IMR-90 (cell line): ENCODE measurements around the gene ILK. TPM values are rescaled to one million over a fixed set of nuclear protein-coding genes. Genes with fewer than 3 reads are reported as not detected.

ENCODE experiments used
- ATAC-seq: fragments of 200-7000 bp; cut with Tn5 transposase; 2 replicates; pipeline ENCODE4 v1.9.1; 2020; ENCODE audit warnings: low read depth, mild to moderate bottlenecking, moderate library complexity
- BruUV-seq: library from RNA; stranded (reverse); fragments of 400-500 nt; replicated peaks from 2 replicates; lab custom pipeline; 2021; lab: Mats Ljungman, UMichigan
- CTCF ChIA-PET: fragments of 300-600 bp; formaldehyde crosslinking; extraction: SDS; loops from one replicate; lab custom pipeline; 2021; ENCODE audit warnings: antibody characterized with exemption; lab: Yijun Ruan, JAX
- POLR2A ChIA-PET: fragments of 300-600 bp; sonication (Branson Sonifier 250); formaldehyde crosslinking; loops from one replicate; lab custom pipeline; 2022; ENCODE audit warnings: antibody characterized with exemption; ENCODE audit not compliant: unreplicated experiment; lab: Charles Lee
- DNase-seq: peaks from one replicate; pipeline ENCODE4 v3.0.0; 2013
- H2AFZ ChIP-seq: replicated peaks from 2 replicates; pipeline ENCODE3; 2013; ENCODE audit warnings: low read length, mild to moderate bottlenecking; ENCODE audit not compliant: poor library complexity
- H2AK5ac ChIP-seq: 2 replicates; pipeline ENCODE4 v1.6.1; 2013; ENCODE audit warnings: low read depth, low read length, inconsistent platforms
- H2AK9ac ChIP-seq: replicated peaks from 2 replicates; pipeline ENCODE3; 2013; ENCODE audit warnings: mild to moderate bottlenecking, low read depth, low read length, moderate library complexity; ENCODE audit not compliant: poor library complexity
- H2BK120ac ChIP-seq: 2 replicates; pipeline ENCODE4 v1.6.1; 2013; ENCODE audit warnings: low read depth, low read length, inconsistent platforms
- H2BK15ac ChIP-seq: 3 replicates; pipeline ENCODE4 v1.6.1; 2013; ENCODE audit warnings: low read depth, low read length, inconsistent platforms
- H2BK20ac ChIP-seq: 2 replicates; pipeline ENCODE4 v1.6.1; 2013; ENCODE audit warnings: low read depth, mild to moderate bottlenecking, inconsistent platforms, low read length, moderate library complexity
- H2BK5ac ChIP-seq: 2 replicates; pipeline ENCODE4 v1.6.1; 2013; ENCODE audit warnings: mild to moderate bottlenecking, low read depth, low read length, inconsistent platforms; ENCODE audit not compliant: poor library complexity, severe bottlenecking
- H3K14ac ChIP-seq: replicated peaks from 2 replicates; pipeline ENCODE4 v1.6.1; 2013; ENCODE audit warnings: low read depth, low read length, inconsistent platforms
- H3K18ac ChIP-seq: 2 replicates; pipeline ENCODE4 v1.6.1; 2013; ENCODE audit warnings: low read depth, low read length, control low read depth
- H3K23ac ChIP-seq: 2 replicates; pipeline ENCODE4 v1.6.1; 2013; ENCODE audit warnings: low read depth, low read length, inconsistent platforms
- H3K27ac ChIP-seq: 2 replicates; pipeline ENCODE4 v1.5.1; 2013; ENCODE audit warnings: mild to moderate bottlenecking, control low read depth, low read length; ENCODE audit not compliant: insufficient read depth
- H3K27me3 ChIP-seq: 2 replicates; pipeline ENCODE4 v1.6.1; 2013; ENCODE audit warnings: low read length; ENCODE audit not compliant: control insufficient read depth, insufficient read depth
- H3K36me3 ChIP-seq: 2 replicates; pipeline ENCODE4 v1.6.1; 2013; ENCODE audit warnings: low read length, mixed read lengths; ENCODE audit not compliant: control insufficient read depth, insufficient read depth
- H3K4ac ChIP-seq: 2 replicates; pipeline ENCODE4 v1.6.1; 2013; ENCODE audit warnings: low read depth, low read length, inconsistent platforms
- H3K4me1 ChIP-seq: 2 replicates; pipeline ENCODE4 v1.6.1; 2013; ENCODE audit warnings: low read length, mixed read lengths; ENCODE audit not compliant: control insufficient read depth, insufficient read depth
- H3K4me2 ChIP-seq: 2 replicates; pipeline ENCODE4 v1.6.1; 2013; ENCODE audit warnings: low read depth, mild to moderate bottlenecking, control low read depth, low read length, moderate library complexity
- H3K4me3 ChIP-seq: 2 replicates; pipeline ENCODE4 v1.5.1; 2013; ENCODE audit warnings: low read depth, mild to moderate bottlenecking, control low read depth, low read length, moderate library complexity; ENCODE audit not compliant: insufficient read depth
- H3K56ac ChIP-seq: 2 replicates; pipeline ENCODE4 v1.6.1; 2013; ENCODE audit warnings: low read length, inconsistent platforms; ENCODE audit not compliant: insufficient read depth; ENCODE audit errors: extremely low read depth
- H3K79me1 ChIP-seq, 2 experiments: 2 replicates each; pipeline ENCODE4 v1.6.1; 2013; ENCODE audit warnings: low read length in 2 of 2, inconsistent platforms in 1 of 2, low read depth in 1 of 2
- H3K9ac ChIP-seq: 2 replicates; pipeline ENCODE4 v1.6.1; 2013; ENCODE audit warnings: low read depth, low read length, control low read depth
- H3K9me1 ChIP-seq: 2 replicates; pipeline ENCODE4 v1.6.1; 2013; ENCODE audit warnings: low read length, inconsistent platforms; ENCODE audit not compliant: insufficient read depth
- H3K9me3 ChIP-seq: 2 replicates; pipeline ENCODE4 v1.6.1; 2013; ENCODE audit warnings: low read length; ENCODE audit not compliant: control insufficient read depth, insufficient read depth
- H4K20me1 ChIP-seq: 2 replicates; pipeline ENCODE4 v1.6.1; 2013; ENCODE audit warnings: low read length, inconsistent platforms; ENCODE audit not compliant: insufficient read depth
- H4K5ac ChIP-seq: 2 replicates; pipeline ENCODE4 v1.6.1; 2013; ENCODE audit warnings: mild to moderate bottlenecking, low read depth, low read length, control low read depth
- H4K8ac ChIP-seq, 2 experiments: 2 replicates each; pipeline ENCODE4 v1.6.1; 2013; ENCODE audit warnings: low read depth in 2 of 2, low read length in 2 of 2, control low read depth in 1 of 2, inconsistent platforms in 1 of 2
- H4K91ac ChIP-seq: 2 replicates; pipeline ENCODE4 v1.6.1; 2013; ENCODE audit warnings: low read depth, low read length, inconsistent platforms; ENCODE audit not compliant: insufficient read depth
- BHLHE40 ChIP-seq: fragments of 150-350 bp; IDR thresholded peaks from 2 replicates; pipeline ENCODE4 v1.6.1; 2016; ENCODE audit warnings: mild to moderate bottlenecking, low read depth, low read length
- CEBPB ChIP-seq: IDR thresholded peaks from 2 replicates; pipeline ENCODE4 v1.6.1; 2012; ENCODE audit warnings: low read depth, low read length, improper control_type of control experiment
- CHD1 ChIP-seq: IDR thresholded peaks from 2 replicates; pipeline ENCODE4 v1.6.1; 2012; ENCODE audit warnings: low read depth, low read length, improper control_type of control experiment
- CTCF ChIP-seq: conservative IDR thresholded peaks from 2 replicates; pipeline ENCODE4 v1.5.1; 2012; ENCODE audit warnings: mild to moderate bottlenecking, low read depth, low read length, improper control_type of control experiment
- ELK1 ChIP-seq: fragments of 150-350 bp; IDR thresholded peaks from 2 replicates; pipeline ENCODE4 v1.6.1; 2016; ENCODE audit warnings: low read depth, mild to moderate bottlenecking, low read length, moderate library complexity, borderline replicate concordance
- FOS ChIP-seq: fragments of 150-350 bp; IDR thresholded peaks from 2 replicates; pipeline ENCODE4 v1.6.1; 2016; ENCODE audit warnings: low read depth, low read length
- MAFK ChIP-seq: IDR thresholded peaks from 2 replicates; pipeline ENCODE4 v1.6.1; 2012; ENCODE audit warnings: low read depth, low read length, improper control_type of control experiment
- MAZ ChIP-seq: IDR thresholded peaks from 2 replicates; pipeline ENCODE4 v1.6.1; 2012; ENCODE audit warnings: low read depth, mild to moderate bottlenecking, low read length, improper control_type of control experiment, moderate library complexity, borderline replicate concordance
- MXI1 ChIP-seq: IDR thresholded peaks from 2 replicates; pipeline ENCODE4 v1.6.1; 2012; ENCODE audit warnings: low read depth, mild to moderate bottlenecking, low read length, moderate library complexity, borderline replicate concordance
- NFE2L2 ChIP-seq: fragments of 150-350 bp; IDR thresholded peaks from 2 replicates; pipeline ENCODE4 v1.6.1; 2016; ENCODE audit warnings: low read depth, mild to moderate bottlenecking, low read length
- POLR2A ChIP-seq: IDR thresholded peaks from 2 replicates; pipeline ENCODE4 v1.6.1; 2012; ENCODE audit warnings: mild to moderate bottlenecking, low read depth, low read length
- RAD21 ChIP-seq: IDR thresholded peaks from 2 replicates; pipeline ENCODE4 v1.6.1; 2012; ENCODE audit warnings: low read length, improper control_type of control experiment
- RCOR1 ChIP-seq: IDR thresholded peaks from 2 replicates; pipeline ENCODE4 v1.6.1; 2012; ENCODE audit warnings: mild to moderate bottlenecking, low read length, improper control_type of control experiment; ENCODE audit not compliant: insufficient replicate concordance
- RFX5 ChIP-seq: IDR thresholded peaks from 2 replicates; pipeline ENCODE4 v1.8.0; 2012; ENCODE audit warnings: low read depth, mild to moderate bottlenecking, low read length, moderate library complexity
- SMC3 ChIP-seq: fragments of 150-350 bp; IDR thresholded peaks from 2 replicates; pipeline ENCODE4 v1.6.1; 2016; ENCODE audit warnings: low read depth, mild to moderate bottlenecking, antibody characterized with exemption, low read length, moderate library complexity
- USF2 ChIP-seq: fragments of 150-350 bp; IDR thresholded peaks from 2 replicates; pipeline ENCODE4 v1.6.1; 2017; ENCODE audit warnings: mild to moderate bottlenecking, antibody characterized with exemption, low read length, low read depth
- WGBS, 2 experiments: methylation state at CpG; one replicate each; pipeline versions ENCODE4 v1.1.5 to v1.1.7; 2013; ENCODE audit warnings: missing lambda C conversion rate in 2 of 2; ENCODE audit not compliant: insufficient read length in 1 of 2; ENCODE audit errors: extremely low coverage in 2 of 2; 5-methylcytosine and 5-hydroxymethylcytosine counted together
- dilution Hi-C: fragments of 300-500 bp; cut with HindIII; formaldehyde crosslinking; loops from one replicate; pipeline ENCODE4 v1.14.3; 2018; ENCODE audit warnings: low sequenced_read_pairs; ENCODE audit not compliant: unreplicated experiment
- in situ Hi-C: fragments of 300-500 bp; cut with MboI; formaldehyde crosslinking; loops from 3 replicates; pipeline ENCODE4 v1.14.3; 2019; ENCODE audit warnings: low sequenced_read_pairs, inconsistent platforms, mixed read lengths
- intact Hi-C: fragments of 100-400 bp; cut with micrococcal nuclease; formaldehyde crosslinking; loops from 2 replicates; pipeline ENCODE4 v1.10.0; 2022
- polyA plus RNA-seq, 3 experiments: library from polyadenylated mRNA; depleted of rRNA; stranded (reverse); fragments of >200 nt; gene quantifications; 2 replicates each; pipeline ENCODE4 v1.2.3, GENCODE V29; 2012; ENCODE audit warnings: low replicate concordance in 1 of 3
- total RNA-seq: library from RNA; depleted of rRNA; stranded (reverse); fragments of >200 nt; gene quantifications from 2 replicates; pipeline ENCODE4 v1.2.3, GENCODE V29; 2012

Gene ILK
- total and polyA plus RNA-seq, 2 of the 4 experiments (the other 2 are of a cell fraction) = 339 to 389 TPM

GRCh38 chr11:6625156-6625831 is 21.7 kb downstream of the ILK start:
- no peak overlapping the region for H2AK5ac ChIP-seq
- intact Hi-C loops = no loop called here
- dilution Hi-C loops = no loop called here
- BruUV-seq = no TSS peak
- H3K79me1 ChIP-seq = no peaks in the 10 kb centered on the region
- no peak overlapping the region for H2AK9ac ChIP-seq
- no peaks in the 10 kb centered on the region for H3K9me1 ChIP-seq
- no peak overlapping the region for H2BK5ac ChIP-seq
- H3K27me3 ChIP-seq = no peaks in the 10 kb centered on the region
- no peaks in the 10 kb centered on the region for H3K4me1 ChIP-seq
- H2BK120ac ChIP-seq = no peak overlapping the region
- no peak overlapping the region for H3K27ac ChIP-seq
- 100% methylated on average over 1 of the region's 12 CpGs; no CpG with 5 or more reads in 1 of the 2 experiments for WGBS, 2 experiments
- in situ Hi-C loops = no loop called here
- no peak overlapping the region for H2BK15ac ChIP-seq
- H4K8ac ChIP-seq = no peak overlapping the region
- H4K91ac ChIP-seq = no peak overlapping the region
- H3K4ac ChIP-seq = no peak overlapping the region
- no peaks in the 10 kb centered on the region for H4K20me1 ChIP-seq
- H3K4me3 ChIP-seq = no peak overlapping the region
- H3K36me3 ChIP-seq = peaks cover 52% of the 10 kb centered on the region
- no peak overlapping the region for H3K23ac ChIP-seq
- ChIA-PET CTCF (no interaction called here), POLR2A (no interaction called here)
- H3K9me3 ChIP-seq = no peaks in the 10 kb centered on the region
- ATAC-seq = no peak
- DNase-seq = no peak
- H3K14ac ChIP-seq = no peak overlapping the region
- TF ChIP-seq RAD21 (no peak), USF2 (no peak), CHD1 (no peak), CTCF (no peak), MAFK (no peak), RCOR1 (no peak), RFX5 (no peak), ELK1 (no peak), CEBPB (no peak), MXI1 (no peak), POLR2A (no peak), MAZ (no peak), FOS (no peak), SMC3 (no peak), BHLHE40 (no peak), NFE2L2 (no peak)
- no peak overlapping the region for H3K9ac ChIP-seq
- H2AFZ ChIP-seq = no peak overlapping the region
- H3K18ac ChIP-seq = no peak overlapping the region
- H3K56ac ChIP-seq = no peak overlapping the region
- no peak overlapping the region for H4K5ac ChIP-seq
- H3K4me2 ChIP-seq = no peak overlapping the region
- H2BK20ac ChIP-seq = no peak overlapping the region
